ENCODE results near the gene INKA1. TPM values are rescaled to one million over a fixed set of nuclear protein-coding genes. Genes with fewer than 3 reads are reported as not detected.

INKA1 gene
- total and polyA plus RNA-seq, 4 donors = 0.84 to 4.2 (median 1.2) TPM

- peaks cover 0 to 56% (median 11%) of the 10 kb centered on the region in 4 donors for H3K4me1 ChIP-seq (ENCODE audit: control insufficient read depth in 4 of 4, insufficient read depth in 4 of 4, low read length in 3 of 4)
- WGBS = 85% methylated on average over 13 of the region's 13 CpGs
- no peak overlapping the region for H3K9ac ChIP-seq (ENCODE audit: low read depth in 1 of 2, low read length in 2 of 2)
- H3K36me3 ChIP-seq (ENCODE audit: control insufficient read depth in 4 of 4, insufficient read depth in 3 of 4, low read depth in 1 of 4, low read length in 3 of 4) = peaks cover 2 to 16% (median 10%) of the 10 kb centered on the region in 4 donors
- H3K27ac ChIP-seq (ENCODE audit: low read depth in 1 of 2, low read length in 2 of 2) = peak overlapping the region; percentile 15 to 35
- H3K9me3 ChIP-seq (ENCODE audit: control insufficient read depth in 4 of 4, low read length in 3 of 4) = no peaks in the 10 kb centered on the region
- H3K27me3 ChIP-seq (ENCODE audit: control insufficient read depth in 4 of 4, insufficient read depth in 4 of 4, low read length in 3 of 4) = no peaks in the 10 kb centered on the region
- TF ChIP-seq CTCF (IDR thresholded peaks at IDR 0.05; ENCODE audit: low read depth, low read length, missing input control) (no peak), HNF4G (IDR thresholded peaks at IDR 0.05) (no peak), FOXA1 (IDR thresholded peaks at IDR 0.05) (no peak), RXRA (IDR thresholded peaks at IDR 0.05) (no peak), MAX (IDR thresholded peaks at IDR 0.05) (no peak), ATF3 (IDR thresholded peaks at IDR 0.05) (no peak), SP1 (IDR thresholded peaks at IDR 0.05) (no peak), EGR1 (IDR thresholded peaks at IDR 0.05; ENCODE audit: low read depth in 2 of 2) (no peak), HNF4A (conservative IDR thresholded peaks at IDR 0.05) (no peak), REST (IDR thresholded peaks at IDR 0.05) (no peak), NR2F2 (IDR thresholded peaks at IDR 0.05) (no peak), GABPA (IDR thresholded peaks at IDR 0.05 in 1 of 2, conservative IDR thresholded peaks at IDR 0.05 in 1 of 2) (no peak), FOXA2 (IDR thresholded peaks at IDR 0.05) (no peak), ZBTB33 (IDR thresholded peaks at IDR 0.05) (no peak), TAF1 (conservative IDR thresholded peaks at IDR 0.05) (no peak), RAD21 (IDR thresholded peaks at IDR 0.05) (no peak), JUND (IDR thresholded peaks at IDR 0.05) (no peak)
- H3K4me3 ChIP-seq (ENCODE audit: low read depth in 1 of 3, low read length in 3 of 3) = no peak overlapping the region
- no peak for DNase-seq (ENCODE audit: low spot score)
These were observed 4.5 kb downstream of the INKA1 start for GRCh38 chr3:49807431-49808114.

All from liver (tissue), 9 donors.